Measurements from ENCODE around the gene RNF145.

DNA sequence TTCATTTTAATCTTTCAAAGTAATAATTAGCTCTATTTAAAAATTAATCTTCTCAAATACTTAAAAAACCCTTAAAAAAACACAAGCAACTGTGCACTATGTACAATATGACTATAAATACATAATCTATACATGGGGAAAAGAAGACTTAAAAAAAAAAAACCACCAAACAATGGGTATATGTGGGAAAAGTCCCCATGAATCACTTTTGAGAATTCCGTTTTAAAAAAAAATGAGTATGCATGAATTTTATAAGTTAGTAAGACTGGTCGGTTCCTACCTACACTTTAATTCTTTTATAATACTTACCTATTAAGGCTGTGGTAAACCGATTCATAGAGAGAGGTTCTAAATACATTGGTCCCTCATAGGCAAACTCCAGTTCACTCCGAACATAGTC is 27.7 kb downstream of the RNF145 start:
- no peak for TF ChIP-seq CTCF (IDR thresholded peaks at IDR 0.05)
- TF ChIP-seq POLR2A (IDR thresholded peaks at IDR 0.05), result no peak

All from body of pancreas (tissue), 4 donors.